Breast epithelium (tissue), 4 donors: ENCODE data around the gene SLK. TPM values are rescaled to one million over a fixed set of nuclear protein-coding genes. Genes with fewer than 3 reads are reported as not detected.

Experiments used
- DNase-seq, 2 donors: peaks; one replicate each; pipeline ENCODE4 v3.0.0-alpha.2; 2019; ENCODE audit warnings: low spot score in 2 of 2
- H3K27ac ChIP-seq, 2 donors: fragments of 200-600 bp; sonication (generic) in 1 of 2; one replicate each; pipeline ENCODE4 v1.5.1; 2016 to 2019; ENCODE audit warnings: mild to moderate bottlenecking in 1 of 2
- H3K27me3 ChIP-seq, 2 donors: fragments of 200-600 bp; sonication (generic) in 1 of 2; one replicate each; pipeline versions ENCODE4 v1.5.1 to v1.6.0; 2017 to 2019; ENCODE audit warnings: control low read depth in 1 of 2, mild to moderate bottlenecking in 1 of 2
- H3K36me3 ChIP-seq: fragments of 200-600 bp; one replicate; pipeline ENCODE4 v1.5.1; 2019
- H3K4me1 ChIP-seq, 2 donors: fragments of 200-600 bp; sonication (generic); one replicate each; pipeline ENCODE4 v1.5.1; 2016 to 2019; ENCODE audit warnings: control low read depth in 1 of 2
- H3K4me3 ChIP-seq, 3 donors: fragments of 200-600 bp; sonication (generic); 1 replicate in 2 of 3; 2 replicates in 1 of 3; pipeline ENCODE4 v1.5.1; 2016 to 2019; ENCODE audit warnings: mild to moderate bottlenecking in 3 of 3, moderate library complexity in 2 of 3
- H3K9me3 ChIP-seq, 2 donors: fragments of 200-600 bp; sonication (generic) in 1 of 2; one replicate each; pipeline ENCODE4 v1.5.1; 2016 to 2019; ENCODE audit warnings: control low read depth in 1 of 2
- POLR2A ChIP-seq: fragments of 450-650 bp; IDR thresholded peaks from one replicate; pipeline ENCODE4 v1.6.1; 2016; ENCODE audit warnings: antibody characterized with exemption, mild to moderate bottlenecking, moderate library complexity
- POLR2AphosphoS5 ChIP-seq, 3 donors: sonication (generic); formaldehyde crosslinking; IDR thresholded peaks; one replicate each; pipeline ENCODE4 v1.6.1; 2017; ENCODE audit warnings: antibody characterized with exemption in 3 of 3
- intact Hi-C: fragments of 100-400 bp; cut with DNase I; formaldehyde crosslinking; loops from one replicate; pipeline ENCODE4 v1.15.1; 2023; ENCODE audit warnings: low total_unique reads
- total RNA-seq, 3 donors: library from RNA; depleted of rRNA; stranded (reverse); fragments of >200 nt; gene quantifications; one replicate each; pipeline ENCODE4 v1.1.0, GENCODE V29; 2016
- TF ChIP-seq, protein P1 (sequence below), 3 donors: fragments of 450-650 bp; IDR thresholded peaks; one replicate each; pipeline ENCODE4 v1.5.1; 2016 to 2017; ENCODE audit warnings: antibody characterized with exemption in 3 of 3, mild to moderate bottlenecking in 3 of 3, moderate library complexity in 3 of 3

Gene SLK
- total RNA-seq, 3 donors from 2014 or later: 63.2 to 94.4 (median 76.4) TPM

DNA sequence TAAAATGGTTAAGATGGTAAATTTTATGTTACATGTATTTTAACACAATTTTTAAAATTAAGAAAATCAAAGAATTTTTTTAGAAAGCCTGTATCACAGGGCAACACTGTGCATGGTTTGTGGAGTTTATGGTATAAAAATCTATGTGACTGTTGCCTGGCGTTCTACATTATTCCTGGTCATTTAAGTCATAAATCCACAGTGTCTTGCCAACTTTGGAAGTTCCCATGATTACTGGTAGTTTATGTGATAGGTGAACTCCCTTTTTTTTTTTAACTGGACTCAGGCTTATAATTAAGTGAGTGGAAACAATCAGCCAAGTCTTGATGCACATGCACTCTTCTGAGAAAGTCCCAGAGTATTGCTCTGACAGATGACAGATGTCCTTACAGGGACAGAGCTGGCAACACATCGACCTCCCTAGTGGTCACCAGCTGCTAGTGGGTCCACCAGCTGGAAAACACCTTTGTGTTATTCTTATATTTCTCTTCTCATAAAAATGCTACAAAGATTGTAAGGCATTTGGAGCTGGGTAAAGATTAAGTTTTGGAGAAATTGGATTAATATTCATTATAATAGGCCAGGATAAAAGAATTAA lies 40.1 kb upstream of the SLK start:
- TF ChIP-seq POLR2AphosphoS5 (IDR thresholded peaks at IDR 0.05) (no peak), POLR2A (no peak)
- TF ChIP-seq, protein P1, sequence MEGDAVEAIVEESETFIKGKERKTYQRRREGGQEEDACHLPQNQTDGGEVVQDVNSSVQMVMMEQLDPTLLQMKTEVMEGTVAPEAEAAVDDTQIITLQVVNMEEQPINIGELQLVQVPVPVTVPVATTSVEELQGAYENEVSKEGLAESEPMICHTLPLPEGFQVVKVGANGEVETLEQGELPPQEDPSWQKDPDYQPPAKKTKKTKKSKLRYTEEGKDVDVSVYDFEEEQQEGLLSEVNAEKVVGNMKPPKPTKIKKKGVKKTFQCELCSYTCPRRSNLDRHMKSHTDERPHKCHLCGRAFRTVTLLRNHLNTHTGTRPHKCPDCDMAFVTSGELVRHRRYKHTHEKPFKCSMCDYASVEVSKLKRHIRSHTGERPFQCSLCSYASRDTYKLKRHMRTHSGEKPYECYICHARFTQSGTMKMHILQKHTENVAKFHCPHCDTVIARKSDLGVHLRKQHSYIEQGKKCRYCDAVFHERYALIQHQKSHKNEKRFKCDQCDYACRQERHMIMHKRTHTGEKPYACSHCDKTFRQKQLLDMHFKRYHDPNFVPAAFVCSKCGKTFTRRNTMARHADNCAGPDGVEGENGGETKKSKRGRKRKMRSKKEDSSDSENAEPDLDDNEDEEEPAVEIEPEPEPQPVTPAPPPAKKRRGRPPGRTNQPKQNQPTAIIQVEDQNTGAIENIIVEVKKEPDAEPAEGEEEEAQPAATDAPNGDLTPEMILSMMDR (IDR thresholded peaks at IDR 0.05): no peak
- H3K9me3 ChIP-seq: no peaks in the 10 kb centered on the region
- no peaks in the 10 kb centered on the region for H3K36me3 ChIP-seq
- no peaks in the 10 kb centered on the region for H3K4me1 ChIP-seq
- DNase-seq: no peak
- intact Hi-C loops: no loop called here
- no peaks in the 10 kb centered on the region for H3K27me3 ChIP-seq
- H3K27ac ChIP-seq: no peak overlapping the region
- H3K4me3 ChIP-seq: no peak overlapping the region

DNA sequence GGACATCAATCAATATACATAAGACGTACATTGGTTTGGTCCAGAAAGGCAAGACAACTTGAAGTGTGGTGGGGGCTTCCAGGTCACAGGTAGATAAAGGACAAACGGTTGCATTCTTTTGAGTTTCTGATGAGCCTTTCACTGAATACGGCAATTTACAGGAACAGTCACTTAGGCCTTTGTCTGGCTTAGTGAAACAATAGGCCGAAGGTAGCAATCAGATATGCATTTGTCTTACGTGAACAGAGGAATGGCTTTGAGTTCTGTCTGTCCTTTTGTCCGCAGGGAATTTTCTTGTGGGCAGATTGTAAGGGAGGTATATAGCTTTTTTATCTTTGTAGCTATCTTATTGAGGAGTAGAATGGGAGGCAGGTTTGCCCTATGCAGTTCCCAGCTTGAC lies 38.2 kb upstream of the SLK start:
- intact Hi-C loops: no loop called here
- DNase-seq: no peak
- Histone ChIP-seq H3K9me3 (no peaks in the 10 kb centered on the region), H3K27me3 (no peaks in the 10 kb centered on the region), H3K36me3 (no peaks in the 10 kb centered on the region), H3K4me1 (no peaks in the 10 kb centered on the region), H3K27ac (no peak overlapping the region), H3K4me3 (no peak overlapping the region)
- TF ChIP-seq POLR2A (no peak), POLR2AphosphoS5 (IDR thresholded peaks at IDR 0.05) (no peak)
- TF ChIP-seq, protein P1 (IDR thresholded peaks at IDR 0.05): no peak

DNA sequence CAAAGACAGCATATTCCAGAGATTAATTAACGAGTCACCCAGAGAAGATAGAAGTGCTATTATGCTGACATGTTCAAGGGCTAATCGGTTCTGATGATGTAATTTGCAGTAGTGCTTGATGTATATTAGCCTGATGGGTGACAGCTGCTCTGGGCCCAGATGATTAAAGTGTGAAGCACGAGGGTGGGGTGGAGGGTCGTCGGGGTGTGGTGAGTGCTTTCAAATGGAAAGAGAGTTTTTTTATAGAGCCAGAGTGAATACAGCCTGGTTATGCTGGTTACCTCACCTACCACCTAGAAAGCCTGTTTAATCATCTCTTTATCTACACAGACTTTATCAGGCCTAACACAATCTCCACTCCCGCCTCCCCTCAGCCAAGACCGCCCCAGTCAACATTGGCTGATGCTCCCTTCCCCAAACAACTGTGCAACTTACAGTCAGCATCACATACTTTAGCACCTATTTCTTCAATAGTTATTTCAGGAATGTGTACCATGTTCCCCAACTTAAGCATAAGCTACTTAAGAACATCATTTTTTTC lies 37.5 kb upstream of the SLK start:
- Histone ChIP-seq H3K4me1 (no peaks in the 10 kb centered on the region), H3K4me3 (no peak overlapping the region), H3K27me3 (no peaks in the 10 kb centered on the region), H3K27ac (no peak overlapping the region), H3K9me3 (no peaks in the 10 kb centered on the region), H3K36me3 (no peaks in the 10 kb centered on the region)
- no peak for DNase-seq
- no peak for TF ChIP-seq POLR2AphosphoS5 (IDR thresholded peaks at IDR 0.05)
- TF ChIP-seq, protein P1 (IDR thresholded peaks at IDR 0.05): no peak
- no peak for TF ChIP-seq POLR2A
- intact Hi-C loops: no loop called here

DNA sequence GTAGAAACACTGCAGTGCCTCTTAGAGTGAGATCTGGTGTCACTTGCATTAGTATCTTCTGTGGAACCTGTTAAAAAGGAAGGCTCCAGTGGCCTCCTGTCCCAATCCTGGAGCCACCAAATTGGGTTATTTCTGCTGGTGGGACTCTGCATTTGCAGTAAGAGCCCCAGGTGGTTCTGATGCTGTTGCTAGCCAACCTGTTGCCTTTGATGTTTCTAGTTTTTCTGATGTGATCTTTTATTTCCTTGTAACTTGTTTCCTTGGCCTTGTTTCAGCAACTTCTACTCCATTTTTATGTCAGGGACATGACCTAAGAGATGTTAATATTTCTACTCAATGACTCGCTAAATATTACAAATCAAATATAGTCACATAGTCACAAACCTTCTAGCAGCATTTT lies 36.5 kb upstream of the SLK start:
- Histone ChIP-seq H3K27ac (no peak overlapping the region), H3K9me3 (no peaks in the 10 kb centered on the region), H3K27me3 (no peaks in the 10 kb centered on the region), H3K4me3 (no peak overlapping the region), H3K36me3 (no peaks in the 10 kb centered on the region), H3K4me1 (no peaks in the 10 kb centered on the region)
- TF ChIP-seq POLR2AphosphoS5 (IDR thresholded peaks at IDR 0.05) (no peak), POLR2A (no peak)
- TF ChIP-seq, protein P1 (IDR thresholded peaks at IDR 0.05): no peak
- intact Hi-C loops: no loop called here
- no peak for DNase-seq

DNA sequence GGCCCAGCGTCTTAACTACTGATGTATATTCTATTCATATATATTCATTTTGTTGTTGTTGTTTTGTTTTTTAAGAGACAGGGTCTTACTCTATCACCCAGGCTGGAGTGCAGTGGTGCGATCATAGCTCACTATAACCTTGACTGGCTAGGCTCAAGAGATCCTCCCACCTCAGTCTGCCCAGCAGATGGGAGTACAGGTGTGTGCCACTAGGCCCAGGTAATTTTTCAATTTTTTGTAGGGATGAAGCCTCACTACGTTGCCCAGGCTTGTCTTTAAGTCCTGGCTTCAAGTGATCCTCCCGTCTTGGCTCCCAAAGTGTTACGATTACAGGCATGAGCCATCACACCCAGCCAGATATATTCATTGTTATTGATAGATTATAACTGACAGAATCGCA lies 36.1 kb upstream of the SLK start:
- intact Hi-C loops: no loop called here
- DNase-seq: no peak
- no peaks in the 10 kb centered on the region for H3K36me3 ChIP-seq
- H3K4me1 ChIP-seq: no peaks in the 10 kb centered on the region
- H3K4me3 ChIP-seq: no peak overlapping the region
- H3K27ac ChIP-seq: no peak overlapping the region
- no peaks in the 10 kb centered on the region for H3K27me3 ChIP-seq
- TF ChIP-seq POLR2AphosphoS5 (IDR thresholded peaks at IDR 0.05) (no peak), POLR2A (no peak)
- TF ChIP-seq, protein P1 (IDR thresholded peaks at IDR 0.05): no peak
- no peaks in the 10 kb centered on the region for H3K9me3 ChIP-seq
